Panc1 (cell line): ENCODE data around the gene KDM5A. TPM values are rescaled to one million over a fixed set of nuclear protein-coding genes. Genes with fewer than 3 reads are reported as not detected.

Source experiments
- ATAC-seq: fragments of 200-7000 bp; cut with Tn5 transposase; 2 replicates; pipeline ENCODE4 v1.9.1; 2020; ENCODE audit warnings: mild to moderate bottlenecking, moderate library complexity
- BruUV-seq: library from RNA; stranded (reverse); fragments of 400-500 nt; replicated peaks from 2 replicates; lab custom pipeline; 2021; lab: Mats Ljungman, UMichigan
- CTCF ChIA-PET: fragments of 300-600 bp; sonication (Branson Sonifier 250); formaldehyde crosslinking; loops from one replicate; lab custom pipeline; 2022; ENCODE audit warnings: antibody characterized with exemption; lab: Charles Lee
- POLR2A ChIA-PET: fragments of 300-600 bp; sonication (Branson Sonifier 250); formaldehyde crosslinking; loops from one replicate; lab custom pipeline; 2022; ENCODE audit warnings: antibody characterized with exemption; lab: Charles Lee
- DNase-seq: peaks from one replicate; pipeline ENCODE4 v3.0.0-alpha.2; 2010; ENCODE audit warnings: low read depth, low spot score
- H3K27ac ChIP-seq: 2 replicates; pipeline ENCODE4 v1.5.1; 2011; ENCODE audit warnings: mild to moderate bottlenecking, low read length, inconsistent platforms
- H3K27me3 ChIP-seq: fragments of 200-500 bp; sonication (Bioruptor generic); 2 replicates; pipeline ENCODE4 v1.6.0; 2014; ENCODE audit warnings: low read length, inconsistent platforms; ENCODE audit not compliant: control insufficient read depth, insufficient read depth
- H3K36me3 ChIP-seq: fragments of 200-500 bp; sonication (Bioruptor generic); 2 replicates; pipeline ENCODE4 v1.5.1; 2014; ENCODE audit warnings: inconsistent platforms, mild to moderate bottlenecking, low read length, moderate library complexity; ENCODE audit not compliant: control insufficient read depth, insufficient read depth
- H3K4me1 ChIP-seq: 2 replicates; pipeline ENCODE4 v1.5.1; 2011; ENCODE audit warnings: inconsistent platforms, mild to moderate bottlenecking, low read length, moderate library complexity; ENCODE audit not compliant: control insufficient read depth, insufficient read depth
- H3K4me3 ChIP-seq, 2 experiments: 2 replicates each; pipeline ENCODE4 v1.5.1; 2011 to 2012; ENCODE audit warnings: low read depth in 2 of 2, low read length in 2 of 2, mild to moderate bottlenecking in 2 of 2, inconsistent platforms in 1 of 2, moderate library complexity in 1 of 2
- H3K9me3 ChIP-seq: fragments of 200-500 bp; sonication (Bioruptor generic); 2 replicates; pipeline ENCODE4 v1.5.1; 2014; ENCODE audit warnings: low read depth, mild to moderate bottlenecking, inconsistent platforms, low read length, moderate library complexity; ENCODE audit not compliant: control insufficient read depth, insufficient read depth
- POLR2AphosphoS5 ChIP-seq: IDR thresholded peaks from 2 replicates; pipeline ENCODE4 v1.6.1; 2012; ENCODE audit warnings: mild to moderate bottlenecking, low read depth, low read length, moderate library complexity
- SIN3A ChIP-seq: IDR thresholded peaks from 2 replicates; pipeline ENCODE4 v1.6.1; 2012; ENCODE audit warnings: low read depth, mild to moderate bottlenecking, low read length, moderate library complexity, borderline replicate concordance; ENCODE audit not compliant: insufficient read depth
- TCF7L2 ChIP-seq: IDR thresholded peaks from 2 replicates; pipeline ENCODE4 v1.6.1; 2011; ENCODE audit warnings: mild to moderate bottlenecking, low read depth, low read length, inconsistent platforms
- in situ Hi-C: cut with HindIII; loops from 2 replicates; pipeline ENCODE4 v1.10.0; 2016; ENCODE audit warnings: low sequenced_read_pairs, low pct_unique_long_range_greater_than_20kb
- intact Hi-C: fragments of 100-400 bp; cut with micrococcal nuclease; formaldehyde crosslinking; loops from one replicate; pipeline ENCODE4 v1.10.0; 2022; ENCODE audit not compliant: unreplicated experiment
- total RNA-seq: library from RNA; stranded (reverse); gene quantifications from one replicate; pipeline ENCODE4 v1.2.1, GENCODE V29; 2021; ENCODE audit not compliant: unreplicated experiment
- TF ChIP-seq, protein P1 (sequence below), 2 experiments: IDR thresholded peaks; 2 replicates each; pipeline ENCODE4 v1.6.1; 2011 to 2012; ENCODE audit warnings: low read depth in 2 of 2, control low read depth in 1 of 2, low read length in 1 of 2, mild to moderate bottlenecking in 1 of 2, moderate library complexity in 1 of 2; ENCODE audit not compliant: insufficient read depth in 1 of 2
- TF ChIP-seq, protein P2 (sequence below): fragments of 450-650 bp; IDR thresholded peaks from 2 replicates; pipeline ENCODE4 v1.5.1; 2017; ENCODE audit warnings: mild to moderate bottlenecking

The KDM5A gene
- total RNA-seq, 1 experiment from 2014 or later: 49.0 TPM

GRCh38 chr12:242496-242895, 146.6 kb downstream of the KDM5A start:
- H3K36me3 ChIP-seq: no peaks in the 10 kb centered on the region
- no peaks in the 10 kb centered on the region for H3K4me1 ChIP-seq
- in situ Hi-C loops (no loop called here), intact Hi-C loops (no loop called here)
- ChIA-PET CTCF (no interaction called here), POLR2A (no interaction called here)
- no TSS peak for BruUV-seq
- no peak overlapping the region for H3K4me3 ChIP-seq
- no peak for DNase-seq
- peaks cover 3% of the 10 kb centered on the region; the same call in 1 of the 2 replicates for H3K9me3 ChIP-seq
- ATAC-seq: no peak
- TF ChIP-seq, protein P1, sequence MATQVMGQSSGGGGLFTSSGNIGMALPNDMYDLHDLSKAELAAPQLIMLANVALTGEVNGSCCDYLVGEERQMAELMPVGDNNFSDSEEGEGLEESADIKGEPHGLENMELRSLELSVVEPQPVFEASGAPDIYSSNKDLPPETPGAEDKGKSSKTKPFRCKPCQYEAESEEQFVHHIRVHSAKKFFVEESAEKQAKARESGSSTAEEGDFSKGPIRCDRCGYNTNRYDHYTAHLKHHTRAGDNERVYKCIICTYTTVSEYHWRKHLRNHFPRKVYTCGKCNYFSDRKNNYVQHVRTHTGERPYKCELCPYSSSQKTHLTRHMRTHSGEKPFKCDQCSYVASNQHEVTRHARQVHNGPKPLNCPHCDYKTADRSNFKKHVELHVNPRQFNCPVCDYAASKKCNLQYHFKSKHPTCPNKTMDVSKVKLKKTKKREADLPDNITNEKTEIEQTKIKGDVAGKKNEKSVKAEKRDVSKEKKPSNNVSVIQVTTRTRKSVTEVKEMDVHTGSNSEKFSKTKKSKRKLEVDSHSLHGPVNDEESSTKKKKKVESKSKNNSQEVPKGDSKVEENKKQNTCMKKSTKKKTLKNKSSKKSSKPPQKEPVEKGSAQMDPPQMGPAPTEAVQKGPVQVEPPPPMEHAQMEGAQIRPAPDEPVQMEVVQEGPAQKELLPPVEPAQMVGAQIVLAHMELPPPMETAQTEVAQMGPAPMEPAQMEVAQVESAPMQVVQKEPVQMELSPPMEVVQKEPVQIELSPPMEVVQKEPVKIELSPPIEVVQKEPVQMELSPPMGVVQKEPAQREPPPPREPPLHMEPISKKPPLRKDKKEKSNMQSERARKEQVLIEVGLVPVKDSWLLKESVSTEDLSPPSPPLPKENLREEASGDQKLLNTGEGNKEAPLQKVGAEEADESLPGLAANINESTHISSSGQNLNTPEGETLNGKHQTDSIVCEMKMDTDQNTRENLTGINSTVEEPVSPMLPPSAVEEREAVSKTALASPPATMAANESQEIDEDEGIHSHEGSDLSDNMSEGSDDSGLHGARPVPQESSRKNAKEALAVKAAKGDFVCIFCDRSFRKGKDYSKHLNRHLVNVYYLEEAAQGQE (IDR thresholded peaks at IDR 0.05; ENCODE audit: insufficient read depth in 1 of 2, low read depth in 2 of 2, low read length in 1 of 2): no peak
- TF ChIP-seq, protein P2, sequence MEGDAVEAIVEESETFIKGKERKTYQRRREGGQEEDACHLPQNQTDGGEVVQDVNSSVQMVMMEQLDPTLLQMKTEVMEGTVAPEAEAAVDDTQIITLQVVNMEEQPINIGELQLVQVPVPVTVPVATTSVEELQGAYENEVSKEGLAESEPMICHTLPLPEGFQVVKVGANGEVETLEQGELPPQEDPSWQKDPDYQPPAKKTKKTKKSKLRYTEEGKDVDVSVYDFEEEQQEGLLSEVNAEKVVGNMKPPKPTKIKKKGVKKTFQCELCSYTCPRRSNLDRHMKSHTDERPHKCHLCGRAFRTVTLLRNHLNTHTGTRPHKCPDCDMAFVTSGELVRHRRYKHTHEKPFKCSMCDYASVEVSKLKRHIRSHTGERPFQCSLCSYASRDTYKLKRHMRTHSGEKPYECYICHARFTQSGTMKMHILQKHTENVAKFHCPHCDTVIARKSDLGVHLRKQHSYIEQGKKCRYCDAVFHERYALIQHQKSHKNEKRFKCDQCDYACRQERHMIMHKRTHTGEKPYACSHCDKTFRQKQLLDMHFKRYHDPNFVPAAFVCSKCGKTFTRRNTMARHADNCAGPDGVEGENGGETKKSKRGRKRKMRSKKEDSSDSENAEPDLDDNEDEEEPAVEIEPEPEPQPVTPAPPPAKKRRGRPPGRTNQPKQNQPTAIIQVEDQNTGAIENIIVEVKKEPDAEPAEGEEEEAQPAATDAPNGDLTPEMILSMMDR: no peak
- no peak for TF ChIP-seq SIN3A
- TF ChIP-seq POLR2AphosphoS5: no peak
- no peak for TF ChIP-seq TCF7L2
- H3K27ac ChIP-seq: no peak overlapping the region
- H3K27me3 ChIP-seq: no peaks in the 10 kb centered on the region

GRCh38 chr12:241266-241665, 147.9 kb downstream of the KDM5A start:
- H3K4me1 ChIP-seq: no peaks in the 10 kb centered on the region
- no peaks in the 10 kb centered on the region for H3K9me3 ChIP-seq
- ChIA-PET CTCF (no interaction called here), POLR2A (interaction anchor here (0.6 kb wide), 1 partner anchor 11 kb away, joined by 3 read pairs; no protein-coding TSS in a partner anchor)
- no peak overlapping the region for H3K27ac ChIP-seq
- DNase-seq: no peak
- intact Hi-C loops (no loop called here), in situ Hi-C loops (no loop called here)
- no peaks in the 10 kb centered on the region for H3K27me3 ChIP-seq
- H3K4me3 ChIP-seq: no peak overlapping the region
- ATAC-seq: no peak
- H3K36me3 ChIP-seq: no peaks in the 10 kb centered on the region
- no TSS peak for BruUV-seq
- TF ChIP-seq TCF7L2 (no peak), POLR2AphosphoS5 (no peak), SIN3A (no peak)
- TF ChIP-seq, protein P2: no peak
- TF ChIP-seq, protein P1 (IDR thresholded peaks at IDR 0.05; ENCODE audit: insufficient read depth in 1 of 2, low read depth in 2 of 2, low read length in 1 of 2): no peak
